IMR-90 (cell line): ENCODE measurements around the gene ZNF440. TPM values are rescaled to one million over a fixed set of nuclear protein-coding genes. Genes with fewer than 3 reads are reported as not detected.

Experiments
- ATAC-seq: fragments of 200-7000 bp; cut with Tn5 transposase; 2 replicates; pipeline ENCODE4 v1.9.1; 2020; ENCODE audit warnings: low read depth, mild to moderate bottlenecking, moderate library complexity
- BruUV-seq: library from RNA; stranded (reverse); fragments of 400-500 nt; replicated peaks from 2 replicates; lab custom pipeline; 2021; lab: Mats Ljungman, UMichigan
- CTCF ChIA-PET: fragments of 300-600 bp; formaldehyde crosslinking; extraction: SDS; loops from one replicate; lab custom pipeline; 2021; ENCODE audit warnings: antibody characterized with exemption; lab: Yijun Ruan, JAX
- POLR2A ChIA-PET: fragments of 300-600 bp; sonication (Branson Sonifier 250); formaldehyde crosslinking; loops from one replicate; lab custom pipeline; 2022; ENCODE audit warnings: antibody characterized with exemption; ENCODE audit not compliant: unreplicated experiment; lab: Charles Lee
- DNase-seq: peaks from one replicate; pipeline ENCODE4 v3.0.0; 2013
- H2AFZ ChIP-seq: replicated peaks from 2 replicates; pipeline ENCODE3; 2013; ENCODE audit warnings: low read length, mild to moderate bottlenecking; ENCODE audit not compliant: poor library complexity
- H2AK5ac ChIP-seq: 2 replicates; pipeline ENCODE4 v1.6.1; 2013; ENCODE audit warnings: low read depth, low read length, inconsistent platforms
- H2AK9ac ChIP-seq: replicated peaks from 2 replicates; pipeline ENCODE3; 2013; ENCODE audit warnings: mild to moderate bottlenecking, low read depth, low read length, moderate library complexity; ENCODE audit not compliant: poor library complexity
- H2BK120ac ChIP-seq: 2 replicates; pipeline ENCODE4 v1.6.1; 2013; ENCODE audit warnings: low read depth, low read length, inconsistent platforms
- H2BK15ac ChIP-seq: 3 replicates; pipeline ENCODE4 v1.6.1; 2013; ENCODE audit warnings: low read depth, low read length, inconsistent platforms
- H2BK20ac ChIP-seq: 2 replicates; pipeline ENCODE4 v1.6.1; 2013; ENCODE audit warnings: low read depth, mild to moderate bottlenecking, inconsistent platforms, low read length, moderate library complexity
- H2BK5ac ChIP-seq: 2 replicates; pipeline ENCODE4 v1.6.1; 2013; ENCODE audit warnings: mild to moderate bottlenecking, low read depth, low read length, inconsistent platforms; ENCODE audit not compliant: poor library complexity, severe bottlenecking
- H3K14ac ChIP-seq: replicated peaks from 2 replicates; pipeline ENCODE4 v1.6.1; 2013; ENCODE audit warnings: low read depth, low read length, inconsistent platforms
- H3K18ac ChIP-seq: 2 replicates; pipeline ENCODE4 v1.6.1; 2013; ENCODE audit warnings: low read depth, low read length, control low read depth
- H3K23ac ChIP-seq: 2 replicates; pipeline ENCODE4 v1.6.1; 2013; ENCODE audit warnings: low read depth, low read length, inconsistent platforms
- H3K27ac ChIP-seq: 2 replicates; pipeline ENCODE4 v1.5.1; 2013; ENCODE audit warnings: mild to moderate bottlenecking, control low read depth, low read length; ENCODE audit not compliant: insufficient read depth
- H3K27me3 ChIP-seq: 2 replicates; pipeline ENCODE4 v1.6.1; 2013; ENCODE audit warnings: low read length; ENCODE audit not compliant: control insufficient read depth, insufficient read depth
- H3K36me3 ChIP-seq: 2 replicates; pipeline ENCODE4 v1.6.1; 2013; ENCODE audit warnings: low read length, mixed read lengths; ENCODE audit not compliant: control insufficient read depth, insufficient read depth
- H3K4ac ChIP-seq: 2 replicates; pipeline ENCODE4 v1.6.1; 2013; ENCODE audit warnings: low read depth, low read length, inconsistent platforms
- H3K4me1 ChIP-seq: 2 replicates; pipeline ENCODE4 v1.6.1; 2013; ENCODE audit warnings: low read length, mixed read lengths; ENCODE audit not compliant: control insufficient read depth, insufficient read depth
- H3K4me2 ChIP-seq: 2 replicates; pipeline ENCODE4 v1.6.1; 2013; ENCODE audit warnings: low read depth, mild to moderate bottlenecking, control low read depth, low read length, moderate library complexity
- H3K4me3 ChIP-seq: 2 replicates; pipeline ENCODE4 v1.5.1; 2013; ENCODE audit warnings: low read depth, mild to moderate bottlenecking, control low read depth, low read length, moderate library complexity; ENCODE audit not compliant: insufficient read depth
- H3K56ac ChIP-seq: 2 replicates; pipeline ENCODE4 v1.6.1; 2013; ENCODE audit warnings: low read length, inconsistent platforms; ENCODE audit not compliant: insufficient read depth; ENCODE audit errors: extremely low read depth
- H3K79me1 ChIP-seq, 2 experiments: 2 replicates each; pipeline ENCODE4 v1.6.1; 2013; ENCODE audit warnings: low read length in 2 of 2, inconsistent platforms in 1 of 2, low read depth in 1 of 2
- H3K9ac ChIP-seq: 2 replicates; pipeline ENCODE4 v1.6.1; 2013; ENCODE audit warnings: low read depth, low read length, control low read depth
- H3K9me1 ChIP-seq: 2 replicates; pipeline ENCODE4 v1.6.1; 2013; ENCODE audit warnings: low read length, inconsistent platforms; ENCODE audit not compliant: insufficient read depth
- H3K9me3 ChIP-seq: 2 replicates; pipeline ENCODE4 v1.6.1; 2013; ENCODE audit warnings: low read length; ENCODE audit not compliant: control insufficient read depth, insufficient read depth
- H4K20me1 ChIP-seq: 2 replicates; pipeline ENCODE4 v1.6.1; 2013; ENCODE audit warnings: low read length, inconsistent platforms; ENCODE audit not compliant: insufficient read depth
- H4K5ac ChIP-seq: 2 replicates; pipeline ENCODE4 v1.6.1; 2013; ENCODE audit warnings: mild to moderate bottlenecking, low read depth, low read length, control low read depth
- H4K8ac ChIP-seq, 2 experiments: 2 replicates each; pipeline ENCODE4 v1.6.1; 2013; ENCODE audit warnings: low read depth in 2 of 2, low read length in 2 of 2, control low read depth in 1 of 2, inconsistent platforms in 1 of 2
- H4K91ac ChIP-seq: 2 replicates; pipeline ENCODE4 v1.6.1; 2013; ENCODE audit warnings: low read depth, low read length, inconsistent platforms; ENCODE audit not compliant: insufficient read depth
- BHLHE40 ChIP-seq: fragments of 150-350 bp; IDR thresholded peaks from 2 replicates; pipeline ENCODE4 v1.6.1; 2016; ENCODE audit warnings: mild to moderate bottlenecking, low read depth, low read length
- CEBPB ChIP-seq: IDR thresholded peaks from 2 replicates; pipeline ENCODE4 v1.6.1; 2012; ENCODE audit warnings: low read depth, low read length, improper control_type of control experiment
- CHD1 ChIP-seq: IDR thresholded peaks from 2 replicates; pipeline ENCODE4 v1.6.1; 2012; ENCODE audit warnings: low read depth, low read length, improper control_type of control experiment
- CTCF ChIP-seq: conservative IDR thresholded peaks from 2 replicates; pipeline ENCODE4 v1.5.1; 2012; ENCODE audit warnings: mild to moderate bottlenecking, low read depth, low read length, improper control_type of control experiment
- ELK1 ChIP-seq: fragments of 150-350 bp; IDR thresholded peaks from 2 replicates; pipeline ENCODE4 v1.6.1; 2016; ENCODE audit warnings: low read depth, mild to moderate bottlenecking, low read length, moderate library complexity, borderline replicate concordance
- FOS ChIP-seq: fragments of 150-350 bp; IDR thresholded peaks from 2 replicates; pipeline ENCODE4 v1.6.1; 2016; ENCODE audit warnings: low read depth, low read length
- MAFK ChIP-seq: IDR thresholded peaks from 2 replicates; pipeline ENCODE4 v1.6.1; 2012; ENCODE audit warnings: low read depth, low read length, improper control_type of control experiment
- MAZ ChIP-seq: IDR thresholded peaks from 2 replicates; pipeline ENCODE4 v1.6.1; 2012; ENCODE audit warnings: low read depth, mild to moderate bottlenecking, low read length, improper control_type of control experiment, moderate library complexity, borderline replicate concordance
- MXI1 ChIP-seq: IDR thresholded peaks from 2 replicates; pipeline ENCODE4 v1.6.1; 2012; ENCODE audit warnings: low read depth, mild to moderate bottlenecking, low read length, moderate library complexity, borderline replicate concordance
- NFE2L2 ChIP-seq: fragments of 150-350 bp; IDR thresholded peaks from 2 replicates; pipeline ENCODE4 v1.6.1; 2016; ENCODE audit warnings: low read depth, mild to moderate bottlenecking, low read length
- POLR2A ChIP-seq: IDR thresholded peaks from 2 replicates; pipeline ENCODE4 v1.6.1; 2012; ENCODE audit warnings: mild to moderate bottlenecking, low read depth, low read length
- RAD21 ChIP-seq: IDR thresholded peaks from 2 replicates; pipeline ENCODE4 v1.6.1; 2012; ENCODE audit warnings: low read length, improper control_type of control experiment
- RCOR1 ChIP-seq: IDR thresholded peaks from 2 replicates; pipeline ENCODE4 v1.6.1; 2012; ENCODE audit warnings: mild to moderate bottlenecking, low read length, improper control_type of control experiment; ENCODE audit not compliant: insufficient replicate concordance
- RFX5 ChIP-seq: IDR thresholded peaks from 2 replicates; pipeline ENCODE4 v1.8.0; 2012; ENCODE audit warnings: low read depth, mild to moderate bottlenecking, low read length, moderate library complexity
- SMC3 ChIP-seq: fragments of 150-350 bp; IDR thresholded peaks from 2 replicates; pipeline ENCODE4 v1.6.1; 2016; ENCODE audit warnings: low read depth, mild to moderate bottlenecking, antibody characterized with exemption, low read length, moderate library complexity
- USF2 ChIP-seq: fragments of 150-350 bp; IDR thresholded peaks from 2 replicates; pipeline ENCODE4 v1.6.1; 2017; ENCODE audit warnings: mild to moderate bottlenecking, antibody characterized with exemption, low read length, low read depth
- WGBS, 2 experiments: methylation state at CpG; one replicate each; pipeline versions ENCODE4 v1.1.5 to v1.1.7; 2013; ENCODE audit warnings: missing lambda C conversion rate in 2 of 2; ENCODE audit not compliant: insufficient read length in 1 of 2; ENCODE audit errors: extremely low coverage in 2 of 2; 5-methylcytosine and 5-hydroxymethylcytosine counted together
- dilution Hi-C: fragments of 300-500 bp; cut with HindIII; formaldehyde crosslinking; loops from one replicate; pipeline ENCODE4 v1.14.3; 2018; ENCODE audit warnings: low sequenced_read_pairs; ENCODE audit not compliant: unreplicated experiment
- in situ Hi-C: fragments of 300-500 bp; cut with MboI; formaldehyde crosslinking; loops from 3 replicates; pipeline ENCODE4 v1.14.3; 2019; ENCODE audit warnings: low sequenced_read_pairs, inconsistent platforms, mixed read lengths
- intact Hi-C: fragments of 100-400 bp; cut with micrococcal nuclease; formaldehyde crosslinking; loops from 2 replicates; pipeline ENCODE4 v1.10.0; 2022
- polyA plus RNA-seq, 3 experiments: library from polyadenylated mRNA; depleted of rRNA; stranded (reverse); fragments of >200 nt; gene quantifications; 2 replicates each; pipeline ENCODE4 v1.2.3, GENCODE V29; 2012; ENCODE audit warnings: low replicate concordance in 1 of 3
- total RNA-seq: library from RNA; depleted of rRNA; stranded (reverse); fragments of >200 nt; gene quantifications from 2 replicates; pipeline ENCODE4 v1.2.3, GENCODE V29; 2012

ZNF440 gene
- total and polyA plus RNA-seq, 2 of the 4 experiments (the other 2 are of a cell fraction): 2.8 to 8.4 TPM

DNA sequence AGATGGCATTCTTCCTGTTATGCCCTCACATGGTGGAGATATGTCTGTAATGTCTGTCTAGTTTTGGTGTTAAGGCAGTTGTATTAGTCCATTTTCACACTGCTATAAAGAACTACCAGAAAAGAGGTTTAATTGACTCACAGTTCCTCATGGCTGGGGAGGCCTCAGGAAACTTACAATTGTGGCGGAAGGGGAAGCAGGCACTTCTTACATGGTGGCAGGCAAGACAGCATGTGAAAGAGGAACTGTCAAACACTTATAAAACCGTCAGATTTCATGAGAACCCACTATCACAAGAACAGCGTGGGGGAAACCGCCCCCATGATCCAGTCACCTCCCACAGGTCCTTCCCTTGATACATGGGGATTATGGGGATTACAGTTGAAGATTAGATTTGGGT is 44.1 kb upstream of the ZNF440 start:
- Histone ChIP-seq H3K18ac (no peak overlapping the region), H4K5ac (no peak overlapping the region), H3K36me3 (no peaks in the 10 kb centered on the region), H2AFZ (no peak overlapping the region), H3K9me1 (no peaks in the 10 kb centered on the region), H3K23ac (no peak overlapping the region), H2AK9ac (no peak overlapping the region), H3K4me2 (no peak overlapping the region), H3K9ac (no peak overlapping the region), H3K27ac (no peak overlapping the region), H3K4me3 (no peak overlapping the region), H3K4ac (no peak overlapping the region), H3K4me1 (peaks cover 2% of the 10 kb centered on the region; the same call in 1 of the 2 replicates), H4K91ac (no peak overlapping the region), H4K8ac (no peak overlapping the region), H2AK5ac (no peak overlapping the region), H2BK15ac (no peak overlapping the region), H3K27me3 (no peaks in the 10 kb centered on the region), H2BK120ac (no peak overlapping the region), H2BK20ac (no peak overlapping the region), H3K56ac (no peak overlapping the region), H3K9me3 (peaks cover 16% of the 10 kb centered on the region), H4K20me1 (0 out of 2 replicates have a peak, but pooled peaks cover 3% of the 10 kb centered on the region), H2BK5ac (no peak overlapping the region), H3K14ac (no peak overlapping the region), H3K79me1 (peaks cover 20 to 27% of the 10 kb centered on the region in 2 experiments)
- no TSS peak for BruUV-seq
- DNase-seq (no peak), ATAC-seq (no peak)
- intact Hi-C loops (no loop called here), in situ Hi-C loops (no loop called here), dilution Hi-C loops (no loop called here)
- WGBS, 2 experiments: no CpG with 5 or more reads among the region's 4 CpGs
- TF ChIP-seq POLR2A (no peak), SMC3 (no peak), CEBPB (no peak), RCOR1 (no peak), MAZ (no peak), RFX5 (no peak), ELK1 (no peak), MAFK (no peak), NFE2L2 (no peak), USF2 (no peak), FOS (no peak), BHLHE40 (no peak), MXI1 (no peak), RAD21 (no peak), CTCF (no peak), CHD1 (no peak)
- ChIA-PET CTCF (no interaction called here), POLR2A (no interaction called here)
